ENCODE results near the gene SLC35A1.

Gene SLC35A1

GRCh38 chr6:87541041-87541440 lies 68.3 kb downstream of the SLC35A1 start:
- no peak for TF ChIP-seq POLR2A (IDR thresholded peaks at IDR 0.05; ENCODE audit: extremely low read depth, insufficient read length)
- TF ChIP-seq CTCF (IDR thresholded peaks at IDR 0.05; ENCODE audit: low read depth, low read length) = no peak
- no peak for TF ChIP-seq MAX (IDR thresholded peaks at IDR 0.05; ENCODE audit: low read depth, low read length)
- TF ChIP-seq MYC (IDR thresholded peaks at IDR 0.05; ENCODE audit: low read depth, low read length) = no peak
- DNase-seq (ENCODE audit: low read depth) = no peak
- no peak overlapping the region for H3K4me3 ChIP-seq (ENCODE audit: low read depth, low read length)

GRCh38 chr6:87541744-87542143 lies 69.0 kb downstream of the SLC35A1 start:
- no peak overlapping the region for H3K4me3 ChIP-seq (ENCODE audit: low read depth, low read length)
- TF ChIP-seq CTCF (IDR thresholded peaks at IDR 0.05; ENCODE audit: low read depth, low read length) (no peak), MAX (IDR thresholded peaks at IDR 0.05; ENCODE audit: low read depth, low read length) (no peak), POLR2A (IDR thresholded peaks at IDR 0.05; ENCODE audit: extremely low read depth, insufficient read length) (no peak), MYC (IDR thresholded peaks at IDR 0.05; ENCODE audit: low read depth, low read length) (no peak)
- no peak for DNase-seq (ENCODE audit: low read depth)

- DNase-seq (ENCODE audit: low read depth) = no peak
- no peak for TF ChIP-seq POLR2A (IDR thresholded peaks at IDR 0.05; ENCODE audit: extremely low read depth, insufficient read length)
- TF ChIP-seq CTCF (IDR thresholded peaks at IDR 0.05; ENCODE audit: low read depth, low read length) = no peak
- TF ChIP-seq MAX (IDR thresholded peaks at IDR 0.05; ENCODE audit: low read depth, low read length) = no peak
- no peak for TF ChIP-seq MYC (IDR thresholded peaks at IDR 0.05; ENCODE audit: low read depth, low read length)
- H3K4me3 ChIP-seq (ENCODE audit: low read depth, low read length) = no peak overlapping the region
Observed at GRCh38 chr6:87543696-87544473, 71.1 kb downstream of the SLC35A1 start.

GRCh38 chr6:87544474-87544735 lies 71.6 kb downstream of the SLC35A1 start:
- DNase-seq (ENCODE audit: low read depth) = no peak
- TF ChIP-seq POLR2A (IDR thresholded peaks at IDR 0.05; ENCODE audit: extremely low read depth, insufficient read length) = no peak
- no peak for TF ChIP-seq MAX (IDR thresholded peaks at IDR 0.05; ENCODE audit: low read depth, low read length)
- no peak for TF ChIP-seq MYC (IDR thresholded peaks at IDR 0.05; ENCODE audit: low read depth, low read length)
- no peak for TF ChIP-seq CTCF (IDR thresholded peaks at IDR 0.05; ENCODE audit: low read depth, low read length)
- no peak overlapping the region for H3K4me3 ChIP-seq (ENCODE audit: low read depth, low read length)

GRCh38 chr6:87551799-87552198 lies 79.0 kb downstream of the SLC35A1 start:
- no peak for DNase-seq (ENCODE audit: low read depth)
- TF ChIP-seq CTCF (IDR thresholded peaks at IDR 0.05; ENCODE audit: low read depth, low read length) = no peak
- no peak for TF ChIP-seq MAX (IDR thresholded peaks at IDR 0.05; ENCODE audit: low read depth, low read length)
- TF ChIP-seq MYC (IDR thresholded peaks at IDR 0.05; ENCODE audit: low read depth, low read length) = no peak
- TF ChIP-seq POLR2A (IDR thresholded peaks at IDR 0.05; ENCODE audit: extremely low read depth, insufficient read length) = no peak
- no peak overlapping the region for H3K4me3 ChIP-seq (ENCODE audit: low read depth, low read length)

All from NB4 (cell line).